Measurements from ENCODE around the gene GRIA2. TPM values are rescaled to one million over a fixed set of nuclear protein-coding genes. Genes with fewer than 3 reads are reported as not detected.

Gene GRIA2
- total and polyA plus RNA-seq, 4 donors: 0.28 TPM; not detected in 3

DNA sequence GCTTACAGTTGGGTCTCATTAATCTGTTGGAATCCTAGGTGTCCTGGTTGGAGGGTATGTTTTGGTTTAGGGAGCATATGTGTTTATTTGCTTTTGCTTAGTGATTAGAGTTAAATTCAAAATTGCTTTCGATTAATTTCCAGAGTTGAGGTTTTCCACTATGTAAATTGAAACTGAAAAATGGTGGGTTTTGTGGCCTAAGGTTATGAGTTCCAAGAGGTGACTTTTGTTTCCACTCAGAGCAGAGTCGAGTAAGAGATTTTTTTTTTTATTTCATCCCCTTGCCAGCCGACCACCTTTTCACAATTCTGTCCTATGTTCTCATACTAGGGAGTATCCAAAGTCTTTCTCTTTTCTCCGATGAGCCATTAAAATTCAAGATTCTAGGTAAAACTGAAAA, 66.9 kb downstream of the GRIA2 start:
- WGBS: 73% methylated on average over 4 of the region's 4 CpGs
- H3K27me3 ChIP-seq (ENCODE audit: control insufficient read depth in 4 of 4, insufficient read depth in 4 of 4, low read length in 3 of 4): no peaks in the 10 kb centered on the region

DNA sequence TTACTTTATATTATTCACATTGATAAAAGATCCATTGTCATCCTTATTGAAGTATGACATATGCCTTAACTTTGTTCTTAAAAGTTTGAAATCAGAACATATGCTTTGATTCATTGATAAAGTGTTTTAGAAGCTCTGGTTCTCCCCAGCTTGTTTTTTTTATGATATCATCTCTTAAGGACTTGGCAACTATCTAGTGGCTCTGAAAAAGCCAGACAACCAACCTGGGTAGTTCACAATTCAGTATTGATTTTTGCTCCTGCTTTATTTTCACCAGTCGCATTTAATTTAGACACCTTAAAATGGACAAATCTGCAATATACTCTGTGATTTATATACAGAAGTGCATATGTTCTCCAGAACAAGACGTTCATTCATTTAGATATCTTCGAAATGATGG, 70.1 kb downstream of the GRIA2 start:
- TF ChIP-seq JUND (IDR thresholded peaks at IDR 0.05): no peak
- TF ChIP-seq, protein P1, sequence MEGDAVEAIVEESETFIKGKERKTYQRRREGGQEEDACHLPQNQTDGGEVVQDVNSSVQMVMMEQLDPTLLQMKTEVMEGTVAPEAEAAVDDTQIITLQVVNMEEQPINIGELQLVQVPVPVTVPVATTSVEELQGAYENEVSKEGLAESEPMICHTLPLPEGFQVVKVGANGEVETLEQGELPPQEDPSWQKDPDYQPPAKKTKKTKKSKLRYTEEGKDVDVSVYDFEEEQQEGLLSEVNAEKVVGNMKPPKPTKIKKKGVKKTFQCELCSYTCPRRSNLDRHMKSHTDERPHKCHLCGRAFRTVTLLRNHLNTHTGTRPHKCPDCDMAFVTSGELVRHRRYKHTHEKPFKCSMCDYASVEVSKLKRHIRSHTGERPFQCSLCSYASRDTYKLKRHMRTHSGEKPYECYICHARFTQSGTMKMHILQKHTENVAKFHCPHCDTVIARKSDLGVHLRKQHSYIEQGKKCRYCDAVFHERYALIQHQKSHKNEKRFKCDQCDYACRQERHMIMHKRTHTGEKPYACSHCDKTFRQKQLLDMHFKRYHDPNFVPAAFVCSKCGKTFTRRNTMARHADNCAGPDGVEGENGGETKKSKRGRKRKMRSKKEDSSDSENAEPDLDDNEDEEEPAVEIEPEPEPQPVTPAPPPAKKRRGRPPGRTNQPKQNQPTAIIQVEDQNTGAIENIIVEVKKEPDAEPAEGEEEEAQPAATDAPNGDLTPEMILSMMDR (IDR thresholded peaks at IDR 0.05; ENCODE audit: low read depth, low read length, missing input control): no peak
- TF ChIP-seq, protein P2, sequence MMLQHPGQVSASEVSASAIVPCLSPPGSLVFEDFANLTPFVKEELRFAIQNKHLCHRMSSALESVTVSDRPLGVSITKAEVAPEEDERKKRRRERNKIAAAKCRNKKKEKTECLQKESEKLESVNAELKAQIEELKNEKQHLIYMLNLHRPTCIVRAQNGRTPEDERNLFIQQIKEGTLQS (IDR thresholded peaks at IDR 0.05): no peak
- TF ChIP-seq FOXA1 (IDR thresholded peaks at IDR 0.05): no peak
- TF ChIP-seq NR2F2 (IDR thresholded peaks at IDR 0.05): no peak
- no peak for TF ChIP-seq FOXA2 (IDR thresholded peaks at IDR 0.05)
- no peak for TF ChIP-seq GABPA (IDR thresholded peaks at IDR 0.05 in 1 of 2, conservative IDR thresholded peaks at IDR 0.05 in 1 of 2)
- no peak for TF ChIP-seq EGR1 (IDR thresholded peaks at IDR 0.05; ENCODE audit: low read depth in 2 of 2)
- TF ChIP-seq, protein P3, sequence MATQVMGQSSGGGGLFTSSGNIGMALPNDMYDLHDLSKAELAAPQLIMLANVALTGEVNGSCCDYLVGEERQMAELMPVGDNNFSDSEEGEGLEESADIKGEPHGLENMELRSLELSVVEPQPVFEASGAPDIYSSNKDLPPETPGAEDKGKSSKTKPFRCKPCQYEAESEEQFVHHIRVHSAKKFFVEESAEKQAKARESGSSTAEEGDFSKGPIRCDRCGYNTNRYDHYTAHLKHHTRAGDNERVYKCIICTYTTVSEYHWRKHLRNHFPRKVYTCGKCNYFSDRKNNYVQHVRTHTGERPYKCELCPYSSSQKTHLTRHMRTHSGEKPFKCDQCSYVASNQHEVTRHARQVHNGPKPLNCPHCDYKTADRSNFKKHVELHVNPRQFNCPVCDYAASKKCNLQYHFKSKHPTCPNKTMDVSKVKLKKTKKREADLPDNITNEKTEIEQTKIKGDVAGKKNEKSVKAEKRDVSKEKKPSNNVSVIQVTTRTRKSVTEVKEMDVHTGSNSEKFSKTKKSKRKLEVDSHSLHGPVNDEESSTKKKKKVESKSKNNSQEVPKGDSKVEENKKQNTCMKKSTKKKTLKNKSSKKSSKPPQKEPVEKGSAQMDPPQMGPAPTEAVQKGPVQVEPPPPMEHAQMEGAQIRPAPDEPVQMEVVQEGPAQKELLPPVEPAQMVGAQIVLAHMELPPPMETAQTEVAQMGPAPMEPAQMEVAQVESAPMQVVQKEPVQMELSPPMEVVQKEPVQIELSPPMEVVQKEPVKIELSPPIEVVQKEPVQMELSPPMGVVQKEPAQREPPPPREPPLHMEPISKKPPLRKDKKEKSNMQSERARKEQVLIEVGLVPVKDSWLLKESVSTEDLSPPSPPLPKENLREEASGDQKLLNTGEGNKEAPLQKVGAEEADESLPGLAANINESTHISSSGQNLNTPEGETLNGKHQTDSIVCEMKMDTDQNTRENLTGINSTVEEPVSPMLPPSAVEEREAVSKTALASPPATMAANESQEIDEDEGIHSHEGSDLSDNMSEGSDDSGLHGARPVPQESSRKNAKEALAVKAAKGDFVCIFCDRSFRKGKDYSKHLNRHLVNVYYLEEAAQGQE (IDR thresholded peaks at IDR 0.05): no peak
- no peak for TF ChIP-seq YY1 (IDR thresholded peaks at IDR 0.05)
- no peak for TF ChIP-seq SP1 (IDR thresholded peaks at IDR 0.05)
- TF ChIP-seq RAD21 (IDR thresholded peaks at IDR 0.05): no peak
- TF ChIP-seq, protein P4, sequence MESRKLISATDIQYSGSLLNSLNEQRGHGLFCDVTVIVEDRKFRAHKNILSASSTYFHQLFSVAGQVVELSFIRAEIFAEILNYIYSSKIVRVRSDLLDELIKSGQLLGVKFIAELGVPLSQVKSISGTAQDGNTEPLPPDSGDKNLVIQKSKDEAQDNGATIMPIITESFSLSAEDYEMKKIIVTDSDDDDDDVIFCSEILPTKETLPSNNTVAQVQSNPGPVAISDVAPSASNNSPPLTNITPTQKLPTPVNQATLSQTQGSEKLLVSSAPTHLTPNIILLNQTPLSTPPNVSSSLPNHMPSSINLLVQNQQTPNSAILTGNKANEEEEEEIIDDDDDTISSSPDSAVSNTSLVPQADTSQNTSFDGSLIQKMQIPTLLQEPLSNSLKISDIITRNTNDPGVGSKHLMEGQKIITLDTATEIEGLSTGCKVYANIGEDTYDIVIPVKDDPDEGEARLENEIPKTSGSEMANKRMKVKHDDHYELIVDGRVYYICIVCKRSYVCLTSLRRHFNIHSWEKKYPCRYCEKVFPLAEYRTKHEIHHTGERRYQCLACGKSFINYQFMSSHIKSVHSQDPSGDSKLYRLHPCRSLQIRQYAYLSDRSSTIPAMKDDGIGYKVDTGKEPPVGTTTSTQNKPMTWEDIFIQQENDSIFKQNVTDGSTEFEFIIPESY (IDR thresholded peaks at IDR 0.05): no peak
- TF ChIP-seq HNF4G (IDR thresholded peaks at IDR 0.05): no peak
- no peak for TF ChIP-seq TAF1 (conservative IDR thresholded peaks at IDR 0.05)
- Histone ChIP-seq H3K4me1 (ENCODE audit: control insufficient read depth in 4 of 4, insufficient read depth in 4 of 4, low read length in 3 of 4) (no peaks in the 10 kb centered on the region), H3K4me3 (ENCODE audit: low read depth in 1 of 3, low read length in 3 of 3) (no peak overlapping the region), H3K9me3 (ENCODE audit: control insufficient read depth in 4 of 4, low read length in 3 of 4) (no peaks in the 10 kb centered on the region), H3K9ac (ENCODE audit: low read depth in 1 of 2, low read length in 2 of 2) (no peak overlapping the region), H3K36me3 (ENCODE audit: control insufficient read depth in 4 of 4, insufficient read depth in 3 of 4, low read depth in 1 of 4, low read length in 3 of 4) (no peaks in the 10 kb centered on the region), H3K27me3 (ENCODE audit: control insufficient read depth in 4 of 4, insufficient read depth in 4 of 4, low read length in 3 of 4) (no peaks in the 10 kb centered on the region), H3K27ac (ENCODE audit: low read depth in 1 of 2, low read length in 2 of 2) (no peak overlapping the region)
- 64% methylated on average over 3 of the region's 3 CpGs for WGBS
- DNase-seq (ENCODE audit: low spot score): no peak

More for the DNA sequence above, 66.9 kb downstream of the GRIA2 start:
- Histone ChIP-seq H3K9ac (ENCODE audit: low read depth in 1 of 2, low read length in 2 of 2) (no peak overlapping the region), H3K27ac (ENCODE audit: low read depth in 1 of 2, low read length in 2 of 2) (no peak overlapping the region), H3K4me3 (ENCODE audit: low read depth in 1 of 3, low read length in 3 of 3) (no peak overlapping the region), H3K36me3 (ENCODE audit: control insufficient read depth in 4 of 4, insufficient read depth in 3 of 4, low read depth in 1 of 4, low read length in 3 of 4) (no peaks in the 10 kb centered on the region), H3K9me3 (ENCODE audit: control insufficient read depth in 4 of 4, low read length in 3 of 4) (no peaks in the 10 kb centered on the region), H3K4me1 (ENCODE audit: control insufficient read depth in 4 of 4, insufficient read depth in 4 of 4, low read length in 3 of 4) (no peaks in the 10 kb centered on the region)
- DNase-seq (ENCODE audit: low spot score): no peak
- TF ChIP-seq, protein P1 (IDR thresholded peaks at IDR 0.05; ENCODE audit: low read depth, low read length, missing input control): no peak
- TF ChIP-seq, protein P4 (IDR thresholded peaks at IDR 0.05): no peak
- TF ChIP-seq, protein P5, sequence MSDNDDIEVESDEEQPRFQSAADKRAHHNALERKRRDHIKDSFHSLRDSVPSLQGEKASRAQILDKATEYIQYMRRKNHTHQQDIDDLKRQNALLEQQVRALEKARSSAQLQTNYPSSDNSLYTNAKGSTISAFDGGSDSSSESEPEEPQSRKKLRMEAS (IDR thresholded peaks at IDR 0.05): no peak
- no peak for TF ChIP-seq YY1 (IDR thresholded peaks at IDR 0.05)
- TF ChIP-seq SP1 (IDR thresholded peaks at IDR 0.05): no peak
- no peak for TF ChIP-seq EGR1 (IDR thresholded peaks at IDR 0.05; ENCODE audit: low read depth in 2 of 2)
- TF ChIP-seq FOXA1 (IDR thresholded peaks at IDR 0.05): no peak
- TF ChIP-seq GABPA (IDR thresholded peaks at IDR 0.05 in 1 of 2, conservative IDR thresholded peaks at IDR 0.05 in 1 of 2): no peak
